ENCODE results near the gene PBX1.

PBX1 gene

GRCh38 chr1:164723296-164723798 is 164.4 kb downstream of the PBX1 start:
- no peak for DNase-seq (ENCODE audit: low read depth)

- DNase-seq (ENCODE audit: low read depth), result no peak
Observed at GRCh38 chr1:164725401-164725800, 166.4 kb downstream of the PBX1 start.

- no peak for DNase-seq (ENCODE audit: low read depth)
Observed at GRCh38 chr1:164726235-164726634, 167.3 kb downstream of the PBX1 start.

- DNase-seq (ENCODE audit: low read depth), result no peak
Observed at GRCh38 chr1:164728719-164729118, 169.7 kb downstream of the PBX1 start.

GRCh38 chr1:164731161-164731876 is 172.3 kb downstream of the PBX1 start:
- DNase-seq (ENCODE audit: low read depth), result no peak

- no peak for DNase-seq (ENCODE audit: low read depth)
Observed at GRCh38 chr1:164733070-164733469, 174.1 kb downstream of the PBX1 start.

- DNase-seq (ENCODE audit: low read depth), result no peak
Observed at GRCh38 chr1:164733734-164734133, 174.8 kb downstream of the PBX1 start.

- no peak for DNase-seq (ENCODE audit: low read depth)
Observed at GRCh38 chr1:164735315-164736052, 176.5 kb downstream of the PBX1 start.

GRCh38 chr1:164736137-164736536 is 177.2 kb downstream of the PBX1 start:
- DNase-seq (ENCODE audit: low read depth), result no peak

- no peak for DNase-seq (ENCODE audit: low read depth)
Observed at GRCh38 chr1:164739189-164739588, 180.2 kb downstream of the PBX1 start.

- DNase-seq (ENCODE audit: low read depth), result no peak
Observed at GRCh38 chr1:164740000-164740526, 181.1 kb downstream of the PBX1 start.

GRCh38 chr1:164742745-164743144 is 183.8 kb downstream of the PBX1 start:
- no peak for DNase-seq (ENCODE audit: low read depth)

GRCh38 chr1:164743976-164744375 is 185.0 kb downstream of the PBX1 start:
- no peak for DNase-seq (ENCODE audit: low read depth)

- DNase-seq (ENCODE audit: low read depth), result no peak
Observed at GRCh38 chr1:164745736-164746135, 186.8 kb downstream of the PBX1 start.

GRCh38 chr1:164746632-164747031 is 187.6 kb downstream of the PBX1 start:
- DNase-seq (ENCODE audit: low read depth), result no peak

- no peak for DNase-seq (ENCODE audit: low read depth)
Observed at GRCh38 chr1:164748253-164748899, 189.4 kb downstream of the PBX1 start.

GRCh38 chr1:164753521-164754077 is 194.6 kb downstream of the PBX1 start:
- no peak for DNase-seq (ENCODE audit: low read depth)

GRCh38 chr1:164754088-164754600 is 195.2 kb downstream of the PBX1 start:
- no peak for DNase-seq (ENCODE audit: low read depth)

- no peak for DNase-seq (ENCODE audit: low read depth)
Observed at GRCh38 chr1:164755690-164756089, 196.7 kb downstream of the PBX1 start.

GRCh38 chr1:164756741-164757140 is 197.8 kb downstream of the PBX1 start:
- no peak for DNase-seq (ENCODE audit: low read depth)

GRCh38 chr1:164757625-164758024 is 198.6 kb downstream of the PBX1 start:
- no peak for DNase-seq (ENCODE audit: low read depth)

All from stimulated activated CD4-positive, alpha-beta T cell treated with anti-CD3 and anti-CD28 coated beads, Interleukin-2, amount 100 ng/mL, for 4 hours (primary cell).